Inferior parietal cortex (tissue), 1 donor: ENCODE measurements around the gene PBXIP1.
"Not testable (repeated sequence)": the region's sequence is repeated elsewhere in the genome, so short reads cannot be mapped to it uniquely, and the experiment has no call there.

Source experiments
- DNase-seq: peaks from one replicate; pipeline ENCODE4 v3.0.0-alpha.2; 2016; ENCODE audit errors: extremely low spot score

The PBXIP1 gene

GRCh38 chr1:154994269-154994587 lies 38.3 kb upstream of the PBXIP1 start:
- DNase-seq = no peak

DNA sequence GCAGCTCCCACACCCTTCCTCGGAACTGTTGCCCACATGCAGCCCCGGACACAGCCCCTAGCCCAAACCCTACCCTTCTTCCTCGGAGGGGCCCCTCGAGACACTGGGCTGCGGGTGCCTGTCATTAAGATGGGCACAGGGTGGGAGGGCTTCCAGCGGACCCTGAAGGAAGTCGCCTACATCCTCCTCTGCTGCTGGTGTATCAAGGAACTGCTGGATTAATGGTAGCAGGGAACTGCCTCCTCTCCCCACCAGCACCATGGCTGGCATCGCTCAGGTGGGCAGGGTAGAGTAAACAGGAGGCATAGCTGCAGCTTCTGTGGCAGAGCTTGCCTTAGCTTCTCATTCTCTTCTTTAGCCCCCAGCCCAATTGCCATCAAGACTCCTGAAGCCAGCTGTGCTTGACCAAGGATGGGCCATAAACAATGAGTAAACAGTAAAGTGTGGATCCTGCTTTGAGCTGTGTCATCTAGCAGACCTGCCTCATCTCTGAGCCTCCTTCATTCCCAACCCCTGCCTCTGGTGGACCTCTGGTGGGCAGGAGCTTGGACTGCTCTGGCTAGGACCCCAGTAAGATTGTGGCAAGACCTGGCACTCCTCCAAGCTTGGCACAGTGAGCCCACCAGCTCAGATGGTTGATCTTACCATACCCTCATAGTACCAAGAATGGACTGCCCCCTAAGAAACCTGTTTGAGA lies 37.8 kb upstream of the PBXIP1 start, which contains the start of gene LENEP:
LENEP (plus strand) TSS at position 15 of the 697 bp plus-strand sequence; CDS start at position 37, 22 bp downstream.
- no peak for DNase-seq

GRCh38 chr1:154992721-154993571 lies 37.0 kb upstream of the PBXIP1 start:
- no peak for DNase-seq

GRCh38 chr1:154990276-154990675 lies 34.4 kb upstream of the PBXIP1 start:
- no peak for DNase-seq

GRCh38 chr1:154989195-154989860 lies 33.4 kb upstream of the PBXIP1 start:
- no peak for DNase-seq

DNA sequence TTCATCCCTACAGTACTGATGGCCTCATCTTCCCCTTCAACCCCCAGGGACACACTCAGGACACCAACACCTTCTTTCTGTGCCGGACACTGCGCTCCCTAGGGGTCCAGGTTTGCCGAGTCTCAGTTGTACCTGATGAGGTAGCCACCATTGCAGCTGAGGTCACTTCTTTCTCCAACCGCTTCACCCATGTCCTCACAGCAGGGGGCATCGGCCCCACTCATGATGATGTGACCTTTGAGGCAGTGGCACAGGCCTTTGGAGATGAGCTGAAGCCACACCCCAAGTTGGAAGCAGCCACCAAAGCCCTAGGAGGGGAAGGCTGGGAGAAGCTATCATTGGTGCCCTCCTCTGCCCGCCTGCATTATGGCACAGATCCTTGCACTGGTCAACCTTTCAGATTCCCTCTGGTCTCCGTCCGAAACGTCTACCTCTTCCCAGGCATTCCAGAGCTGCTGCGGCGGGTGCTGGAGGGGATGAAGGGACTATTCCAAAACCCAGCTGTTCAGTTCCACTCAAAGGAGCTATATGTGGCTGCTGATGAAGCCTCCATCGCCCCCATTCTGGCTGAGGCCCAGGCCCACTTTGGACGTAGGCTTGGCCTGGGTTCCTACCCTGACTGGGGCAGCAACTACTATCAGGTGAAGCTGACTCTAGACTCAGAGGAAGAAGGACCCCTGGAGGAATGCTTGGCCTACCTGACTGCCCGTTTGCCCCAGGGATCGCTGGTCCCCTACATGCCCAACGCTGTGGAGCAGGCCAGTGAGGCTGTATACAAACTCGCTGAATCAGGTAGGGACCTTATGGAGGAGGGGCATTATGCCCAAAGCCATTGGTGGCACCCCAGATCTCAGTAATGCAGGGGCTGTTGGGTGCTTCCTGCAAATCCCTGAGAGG lies 32.4 kb upstream of the PBXIP1 start:
- DNase-seq = no peak

DNA sequence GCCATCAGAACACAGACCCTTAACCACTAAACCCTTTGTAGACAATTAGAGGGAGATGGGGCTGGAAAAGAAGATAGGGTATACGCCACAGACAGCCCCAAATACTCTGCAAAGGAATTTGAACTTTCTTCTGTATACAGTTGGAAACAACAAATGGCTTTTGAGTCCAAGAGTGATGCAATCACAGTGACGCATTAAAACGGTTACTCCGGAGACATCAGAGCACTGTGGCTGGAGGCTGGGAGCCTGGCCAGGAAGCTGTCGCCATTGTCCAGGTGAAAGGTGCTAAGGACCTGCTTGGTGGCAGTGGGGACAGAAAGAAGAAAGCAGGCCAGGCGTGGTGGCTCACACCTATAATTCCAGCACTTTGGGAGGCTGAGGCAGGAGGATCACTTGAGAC lies 31.4 kb upstream of the PBXIP1 start:
- no peak for DNase-seq

DNA sequence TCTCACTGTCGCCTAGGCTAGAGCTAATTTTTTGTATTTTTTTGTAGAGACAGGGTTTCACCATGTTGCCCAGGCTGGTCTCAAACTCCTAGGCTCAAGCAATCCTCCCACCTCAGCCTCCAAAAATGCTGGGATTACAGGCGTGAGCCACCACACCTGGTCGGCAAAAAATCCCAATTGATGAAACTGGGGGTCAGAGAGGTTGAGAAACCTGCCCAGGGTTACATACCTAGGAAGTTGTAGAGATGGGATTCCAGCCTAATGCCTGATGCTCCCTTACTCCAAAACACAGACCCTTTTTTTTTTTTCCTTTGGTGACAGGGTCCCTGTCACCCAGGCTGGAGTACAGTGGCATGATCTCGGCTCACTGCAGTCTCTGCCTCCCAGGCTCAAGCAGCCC lies 30.8 kb upstream of the PBXIP1 start:
- not testable (repeated sequence) for DNase-seq

GRCh38 chr1:154983776-154984466 lies 28.0 kb upstream of the PBXIP1 start:
- DNase-seq = no peak

DNA sequence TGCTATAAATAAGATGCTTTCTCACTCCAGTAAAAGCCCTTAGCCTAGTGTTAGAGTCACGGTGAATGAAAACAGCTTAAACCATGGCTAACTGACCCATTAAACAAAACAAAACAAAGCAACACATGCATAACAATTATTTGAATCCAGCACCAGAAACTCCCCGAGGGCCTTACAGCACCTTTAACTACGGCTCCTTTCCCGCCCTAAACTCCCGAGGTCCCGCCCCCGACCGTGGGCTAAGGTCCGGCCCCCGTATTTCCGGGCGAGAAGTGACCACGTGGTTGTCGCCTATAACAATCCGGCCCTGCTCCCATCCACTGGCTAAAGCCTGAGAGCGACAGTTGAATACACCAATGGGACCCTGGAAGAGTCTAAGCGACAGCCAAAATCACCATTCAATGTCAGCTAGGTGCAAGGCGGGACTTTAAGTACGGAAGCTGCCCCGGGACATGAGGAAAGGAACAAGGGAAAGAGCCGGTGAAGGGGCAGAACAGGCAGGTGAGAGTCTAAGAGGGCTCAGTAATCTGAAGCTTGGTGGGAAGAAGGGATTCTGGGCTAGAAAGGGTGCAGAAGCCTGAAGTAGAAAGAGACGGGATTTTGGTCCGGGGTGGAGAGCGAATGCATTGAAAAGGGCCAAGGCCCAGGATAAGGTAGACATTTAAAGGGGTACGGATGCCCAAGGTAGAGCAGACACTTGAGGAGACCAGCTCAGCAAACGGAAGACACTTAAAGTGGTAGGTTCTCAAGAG lies 27.2 kb upstream of the PBXIP1 start, which contains the start of gene FLAD1:
FLAD1 (plus strand) TSS at position 448 of the 752 bp plus-strand sequence. CDS start 351 bp downstream, outside the sequence.
- DNase-seq = peak; percentile 100

DNA sequence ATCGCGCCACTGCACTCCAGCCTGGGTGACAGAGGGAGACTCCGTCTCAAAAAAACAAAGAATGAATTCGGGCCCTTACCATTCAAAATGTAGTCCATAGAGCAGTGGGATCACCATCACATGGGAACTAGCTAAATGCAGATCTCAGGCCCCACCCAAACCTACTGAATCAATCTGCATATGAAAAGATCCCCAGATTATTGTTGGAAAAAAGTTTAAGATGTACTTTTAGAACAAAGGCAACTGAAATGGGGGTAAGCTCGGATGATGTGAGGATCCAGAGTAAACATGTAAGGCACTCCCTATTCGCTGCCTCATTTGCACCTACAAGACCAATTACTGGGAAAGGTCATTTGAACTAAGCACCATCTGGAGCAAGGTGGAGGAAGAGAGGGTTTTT lies 26.4 kb upstream of the PBXIP1 start:
- no peak for DNase-seq

- no peak for DNase-seq
These were observed 22.5 kb upstream of the PBXIP1 start for GRCh38 chr1:154978360-154978759.

GRCh38 chr1:154977762-154978161 lies 21.9 kb upstream of the PBXIP1 start:
- DNase-seq = not testable (repeated sequence)

- no peak for DNase-seq
These were observed 19.6 kb upstream of the PBXIP1 start for GRCh38 chr1:154975409-154976059.

- peak; percentile 97 for DNase-seq
These were observed 19.0 kb upstream of the PBXIP1 start for GRCh38 chr1:154974808-154975408.

- peak; percentile 100 for DNase-seq
These were observed 18.4 kb upstream of the PBXIP1 start, which contains the start of gene CKS1B for GRCh38 chr1:154974102-154974807. CKS1B (plus strand) TSS chr1:154974681; CDS start chr1:154974746, 65 bp downstream.

- DNase-seq = peak; percentile 85
These were observed 17.6 kb upstream of the PBXIP1 start for GRCh38 chr1:154973344-154974101.
